Fibroblast of skin of left quadriceps (primary cell): ENCODE data around the gene SPATA19.
A peak's percentile ranks its signal among the peaks of the same experiment; 100 is the strongest.

ENCODE experiments used
- DNase-seq, 2 experiments: peaks; one replicate each; pipeline ENCODE4 v3.0.0-alpha.2; 2013; ENCODE audit warnings: low read depth in 2 of 2

Gene SPATA19

GRCh38 chr11:133835593-133836548, 9.4 kb downstream of the SPATA19 start:
- DNase-seq: no peak

- peak; percentile 11 for DNase-seq
These were observed 10.4 kb downstream of the SPATA19 start for GRCh38 chr11:133834682-133835592.

DNA sequence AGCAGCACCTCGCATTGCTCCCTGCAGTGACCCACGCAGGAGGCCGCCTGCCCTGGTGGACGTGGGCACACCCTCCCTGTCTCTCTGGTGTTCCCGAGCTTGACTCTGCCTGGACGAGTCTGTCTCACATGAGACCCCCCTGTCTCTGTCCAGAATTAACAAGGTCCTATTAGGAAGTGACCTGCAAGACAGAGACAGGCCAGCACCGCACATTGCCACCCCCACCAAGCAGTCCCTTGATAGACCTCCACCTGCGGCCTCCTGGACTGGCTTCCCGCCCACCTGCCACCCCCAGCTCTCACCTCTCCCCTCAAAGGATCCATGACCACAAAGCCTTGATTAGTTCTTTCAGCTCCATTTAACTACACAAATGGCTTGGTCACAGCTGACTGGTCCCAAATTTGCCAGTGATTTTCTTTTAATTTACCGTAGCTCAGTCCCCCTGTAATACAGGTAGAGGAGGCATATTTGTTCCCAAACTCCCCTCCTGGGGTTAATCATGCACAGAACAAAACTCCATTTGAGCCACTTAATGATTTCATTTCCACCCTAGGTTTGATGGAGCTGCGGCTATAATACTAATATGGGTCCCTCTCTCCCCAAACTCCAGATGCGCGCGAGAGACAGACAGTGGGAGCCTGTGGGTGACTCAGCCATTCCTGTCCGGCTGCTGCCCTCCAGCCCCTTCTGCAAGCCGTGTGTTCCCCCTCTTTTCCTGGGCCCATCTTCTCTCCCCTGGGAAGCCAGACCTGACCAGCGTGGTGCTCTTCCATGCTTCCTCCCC, 11.2 kb downstream of the SPATA19 start:
- DNase-seq: no peak

- no peak for DNase-seq
These were observed 12.1 kb downstream of the SPATA19 start for GRCh38 chr11:133832991-133833897.

GRCh38 chr11:133832096-133832990, 13.0 kb downstream of the SPATA19 start:
- DNase-seq: no peak

- DNase-seq: no peak
These were observed 14.1 kb downstream of the SPATA19 start for GRCh38 chr11:133830931-133831907.

DNA sequence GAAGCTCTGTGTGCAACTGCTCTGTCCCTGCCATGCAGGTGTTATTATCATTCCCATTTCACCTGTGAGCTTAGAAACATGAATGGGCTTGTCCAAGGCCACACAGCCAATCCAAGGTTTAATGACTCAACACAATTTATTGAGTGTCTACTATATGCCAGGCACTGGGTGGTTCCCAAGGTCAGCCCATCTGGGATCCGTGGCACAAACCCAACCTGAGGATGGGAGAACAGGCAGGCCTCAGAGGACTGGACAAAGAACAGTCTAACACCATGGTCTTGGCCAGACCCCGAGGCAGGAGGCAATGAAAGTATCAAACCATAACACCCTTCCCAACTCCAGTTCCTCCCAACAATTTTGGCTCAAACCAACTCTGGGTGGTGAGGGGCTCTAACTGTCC, 15.7 kb downstream of the SPATA19 start:
- DNase-seq: no peak

GRCh38 chr11:133828871-133829270, 16.4 kb downstream of the SPATA19 start:
- DNase-seq: no peak

GRCh38 chr11:133827556-133827955, 17.8 kb downstream of the SPATA19 start:
- no peak for DNase-seq

- DNase-seq: no peak
These were observed 18.4 kb downstream of the SPATA19 start for GRCh38 chr11:133826866-133827265.

- DNase-seq: no peak
These were observed 19.6 kb downstream of the SPATA19 start for GRCh38 chr11:133825666-133826065.

- no peak for DNase-seq
These were observed 20.2 kb downstream of the SPATA19 start for GRCh38 chr11:133825156-133825555.

DNA sequence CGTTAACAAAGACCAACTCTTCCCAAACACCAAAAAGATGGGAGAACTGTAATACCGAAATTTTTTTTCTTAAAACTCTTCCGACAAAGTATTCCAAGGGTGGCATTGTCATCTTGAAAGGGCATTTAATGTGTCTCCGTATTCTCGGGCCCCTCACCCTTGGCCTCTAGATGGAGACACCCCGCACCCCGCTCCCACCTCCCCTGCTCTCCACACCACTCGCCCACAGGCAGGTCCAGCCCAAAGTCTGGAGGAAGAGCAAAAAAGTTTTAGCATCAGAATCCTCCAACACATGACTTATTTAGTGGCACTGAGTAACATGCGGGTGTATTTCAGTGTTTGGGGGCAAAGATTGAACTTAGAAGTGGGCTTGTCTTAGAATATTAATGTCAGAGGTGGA, 20.7 kb downstream of the SPATA19 start:
- DNase-seq: no peak

DNA sequence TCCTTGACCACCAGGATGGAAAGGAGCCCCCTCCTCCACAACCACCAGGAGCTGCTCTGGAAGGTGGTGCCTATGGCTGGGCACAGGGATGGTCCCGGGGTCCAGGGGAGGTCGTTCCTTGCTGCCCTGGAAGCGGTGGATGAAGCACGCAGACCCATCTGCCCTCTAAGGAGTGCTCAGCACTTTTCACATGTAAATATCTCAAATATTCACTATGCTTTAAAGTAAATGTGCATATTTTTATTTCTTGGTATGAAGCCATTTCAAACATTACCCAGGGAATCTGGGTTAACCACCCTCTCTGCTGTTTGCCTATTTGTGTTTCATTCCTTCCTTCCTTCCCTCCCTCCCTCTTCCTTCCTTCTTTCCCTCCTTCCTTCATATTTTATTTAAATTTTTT, 21.7 kb downstream of the SPATA19 start:
- DNase-seq: no peak

DNA sequence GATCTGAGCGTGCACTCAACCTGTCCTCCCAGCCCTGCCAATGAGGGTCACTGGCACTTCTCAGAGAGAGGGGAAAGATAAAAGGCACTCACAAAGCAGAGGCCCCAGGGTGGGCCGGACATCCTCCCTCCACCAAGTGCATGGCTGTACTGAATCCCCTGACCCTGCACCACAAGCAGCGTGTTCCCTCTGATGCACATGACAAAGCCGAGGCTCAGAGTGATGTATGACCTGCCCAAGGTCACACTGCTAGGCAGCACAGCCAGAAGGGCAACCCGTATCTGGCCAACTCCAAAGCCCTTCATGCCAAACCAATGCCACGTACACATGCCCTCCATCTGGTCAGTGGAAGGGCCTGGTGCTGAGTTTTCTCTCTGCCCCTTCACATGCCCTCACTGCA, 22.1 kb downstream of the SPATA19 start:
- DNase-seq: no peak

- no peak for DNase-seq
These were observed 23.5 kb downstream of the SPATA19 start for GRCh38 chr11:133821776-133822175.

- DNase-seq: no peak
These were observed 25.5 kb downstream of the SPATA19 start for GRCh38 chr11:133819746-133820315.

DNA sequence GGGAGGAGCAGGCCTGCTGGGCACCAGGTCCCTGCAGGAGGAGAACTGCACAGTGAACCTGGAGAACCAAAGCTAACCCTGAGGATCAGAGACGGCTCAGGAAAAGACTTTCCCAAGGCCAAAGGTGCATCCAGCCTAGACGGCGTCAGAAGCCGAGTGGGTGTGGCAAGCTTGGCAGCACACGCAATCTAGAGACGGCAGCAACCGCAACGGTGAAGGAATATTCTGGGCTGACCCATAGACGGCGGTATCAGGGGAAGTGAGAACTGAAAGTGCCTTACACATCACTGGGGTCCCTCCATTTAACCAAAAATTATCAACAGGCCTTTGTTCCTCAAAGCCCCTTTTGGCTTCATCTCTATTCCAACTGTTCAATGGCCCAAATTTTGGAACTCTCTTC, 26.2 kb downstream of the SPATA19 start:
- DNase-seq: no peak
